HG03103 (cell line): ENCODE measurements around the gene TVP23B.
"Not testable (repeated sequence)": the region's sequence is repeated elsewhere in the genome, so short reads cannot be mapped to it uniquely, and the experiment has no call there.

ENCODE experiments used
- ATAC-seq: cut with Tn5 transposase; IDR thresholded peaks from one replicate; pipeline ENCODE4 v1.9.1; 2021; ENCODE audit warnings: low read depth; ENCODE audit not compliant: unreplicated experiment

Gene TVP23B

GRCh38 chr17:18780991-18781718 is at the start of gene TVP23B:
TVP23B (plus strand) TSS chr17:18781183; CDS start chr17:18781294, 111 bp downstream.
- peak; percentile 89 for ATAC-seq

- ATAC-seq = not testable (repeated sequence)
These were observed 48.5 kb upstream of the TVP23B start for GRCh38 chr17:18732438-18732837.

GRCh38 chr17:18733350-18733749 is 47.6 kb upstream of the TVP23B start:
- ATAC-seq = not testable (repeated sequence)

- ATAC-seq = not testable (repeated sequence)
These were observed 41.2 kb upstream of the TVP23B start for GRCh38 chr17:18739616-18740391.

GRCh38 chr17:18741228-18741627 is 39.8 kb upstream of the TVP23B start:
- not testable (repeated sequence) for ATAC-seq

GRCh38 chr17:18743699-18744421 is 37.1 kb upstream of the TVP23B start, which contains the start of gene FBXW10:
FBXW10 (plus strand) TSS chr17:18744054; CDS start chr17:18744245, 191 bp downstream.
- ATAC-seq = not testable (repeated sequence)

GRCh38 chr17:18744726-18745125 is 36.3 kb upstream of the TVP23B start:
- not testable (repeated sequence) for ATAC-seq

- not testable (repeated sequence) for ATAC-seq
These were observed 34.4 kb upstream of the TVP23B start for GRCh38 chr17:18746551-18746950.

GRCh38 chr17:18747501-18747900 is 33.5 kb upstream of the TVP23B start:
- ATAC-seq = not testable (repeated sequence)

GRCh38 chr17:18750242-18750641 is 30.7 kb upstream of the TVP23B start:
- not testable (repeated sequence) for ATAC-seq

- ATAC-seq = not testable (repeated sequence)
These were observed 27.1 kb upstream of the TVP23B start for GRCh38 chr17:18753829-18754409.

GRCh38 chr17:18755969-18756368 is 25.0 kb upstream of the TVP23B start:
- ATAC-seq = not testable (repeated sequence)

- ATAC-seq = not testable (repeated sequence)
These were observed 23.5 kb upstream of the TVP23B start for GRCh38 chr17:18757368-18758044.

- ATAC-seq = not testable (repeated sequence)
These were observed 22.6 kb upstream of the TVP23B start for GRCh38 chr17:18758344-18758743.

GRCh38 chr17:18760221-18760620 is 20.8 kb upstream of the TVP23B start:
- not testable (repeated sequence) for ATAC-seq

- not testable (repeated sequence) for ATAC-seq
These were observed 10.4 kb upstream of the TVP23B start for GRCh38 chr17:18770572-18770971.

- ATAC-seq = not testable (repeated sequence)
These were observed 9.9 kb upstream of the TVP23B start for GRCh38 chr17:18771066-18771465.

GRCh38 chr17:18772471-18772870 is 8.5 kb upstream of the TVP23B start:
- ATAC-seq = no peak

- ATAC-seq = not testable (repeated sequence)
These were observed 822 bp downstream of the TVP23B start for GRCh38 chr17:18781805-18782204.

GRCh38 chr17:18785933-18786332 is 5.0 kb downstream of the TVP23B start:
- ATAC-seq = not testable (repeated sequence)
